Measurements from ENCODE around the gene PDE2A. TPM values are rescaled to one million over a fixed set of nuclear protein-coding genes. Genes with fewer than 3 reads are reported as not detected.

PDE2A gene
- total RNA-seq, 1 donor = not detected

GRCh38 chr11:72634472-72635095 lies 39.6 kb downstream of the PDE2A start:
- DNase-seq (ENCODE audit: low read depth) = no peak
- no peak for TF ChIP-seq CTCF (IDR thresholded peaks at IDR 0.05; ENCODE audit: insufficient read depth, low read length)
- no peak overlapping the region for H3K4me3 ChIP-seq (ENCODE audit: low read depth, low read length)

- no peak overlapping the region for H3K4me3 ChIP-seq (ENCODE audit: low read depth, low read length)
- no peak for DNase-seq (ENCODE audit: low read depth)
- TF ChIP-seq CTCF (IDR thresholded peaks at IDR 0.05; ENCODE audit: insufficient read depth, low read length) = no peak
Measured at GRCh38 chr11:72634016-72634415, 40.2 kb downstream of the PDE2A start.

- no peak overlapping the region for H3K4me3 ChIP-seq (ENCODE audit: low read depth, low read length)
- no peak for DNase-seq (ENCODE audit: low read depth)
- TF ChIP-seq CTCF (IDR thresholded peaks at IDR 0.05; ENCODE audit: insufficient read depth, low read length) = no peak
Measured at GRCh38 chr11:72633068-72633467, 41.2 kb downstream of the PDE2A start.

- TF ChIP-seq CTCF (IDR thresholded peaks at IDR 0.05; ENCODE audit: insufficient read depth, low read length) = no peak
- no peak overlapping the region for H3K4me3 ChIP-seq (ENCODE audit: low read depth, low read length)
- DNase-seq (ENCODE audit: low read depth) = peak; percentile 9
Measured at GRCh38 chr11:72631806-72632731, 42.2 kb downstream of the PDE2A start.

GRCh38 chr11:72630104-72630852 lies 43.9 kb downstream of the PDE2A start:
- DNase-seq (ENCODE audit: low read depth) = no peak
- no peak overlapping the region for H3K4me3 ChIP-seq (ENCODE audit: low read depth, low read length)
- no peak for TF ChIP-seq CTCF (IDR thresholded peaks at IDR 0.05; ENCODE audit: insufficient read depth, low read length)

- no peak overlapping the region for H3K4me3 ChIP-seq (ENCODE audit: low read depth, low read length)
- TF ChIP-seq CTCF (IDR thresholded peaks at IDR 0.05; ENCODE audit: insufficient read depth, low read length) = no peak
- DNase-seq (ENCODE audit: low read depth) = peak; percentile 7
Measured at GRCh38 chr11:72629266-72629665, 45.0 kb downstream of the PDE2A start.
